Keratinocyte (primary cell): ENCODE measurements around the gene CKM. TPM values are rescaled to one million over a fixed set of nuclear protein-coding genes. Genes with fewer than 3 reads are reported as not detected.

ENCODE experiments used
- DNase-seq: peaks from one replicate; pipeline ENCODE4 v3.0.0-alpha.2; 2011; ENCODE audit warnings: low read depth, missing footprints, low spot score
- FAIRE-seq: peaks from 2 replicates; lab custom pipeline; 2011; peaks lifted over from hg19 to GRCh38; lab: Jason Lieb, UNC
- H2AFZ ChIP-seq: 2 replicates; pipeline ENCODE4 v1.6.0; 2012; ENCODE audit warnings: low read length, control low read depth, inconsistent platforms; ENCODE audit not compliant: control insufficient read depth
- H3K27ac ChIP-seq: 2 replicates; pipeline ENCODE4 v1.5.1; 2011; ENCODE audit warnings: low read length; ENCODE audit not compliant: control insufficient read depth, insufficient read depth
- H3K27me3 ChIP-seq: 3 replicates; pipeline ENCODE4 v1.6.0; 2011; ENCODE audit warnings: low read length; ENCODE audit not compliant: control insufficient read depth, insufficient read depth; ENCODE audit errors: extremely low read depth
- H3K36me3 ChIP-seq, 2 experiments: 2 replicates in 1 of 2; 3 replicates in 1 of 2; pipeline ENCODE4 v1.5.1; 2011; ENCODE audit warnings: low read length in 2 of 2, mild to moderate bottlenecking in 1 of 2; ENCODE audit not compliant: control insufficient read depth in 2 of 2, insufficient read depth in 2 of 2; ENCODE audit errors: extremely low read depth in 1 of 2
- H3K4me1 ChIP-seq: 3 replicates; pipeline ENCODE4 v1.5.1; 2011; ENCODE audit warnings: low read length; ENCODE audit not compliant: control insufficient read depth, insufficient read depth; ENCODE audit errors: extremely low read depth
- H3K4me2 ChIP-seq: 3 replicates; pipeline ENCODE4 v1.6.0; 2011; ENCODE audit warnings: low read depth, low read length; ENCODE audit not compliant: control insufficient read depth, insufficient read depth; ENCODE audit errors: extremely low read depth
- H3K4me3 ChIP-seq, 3 experiments: fragments of 200-600 bp in 1 of 3; sonication (generic) in 1 of 3; 2 replicates in 2 of 3; 3 replicates in 1 of 3; pipeline ENCODE4 v1.5.1; 2011 to 2016; ENCODE audit warnings: low read length in 3 of 3, mild to moderate bottlenecking in 3 of 3, control low read depth in 2 of 3, inconsistent platforms in 1 of 3, low read depth in 1 of 3, mixed read lengths in 1 of 3, mixed run types in 1 of 3, moderate library complexity in 1 of 3; ENCODE audit not compliant: control insufficient read depth in 2 of 3, insufficient read depth in 2 of 3; ENCODE audit errors: extremely low read depth in 1 of 3
- H3K79me2 ChIP-seq: 2 replicates; pipeline ENCODE4 v1.6.0; 2012; ENCODE audit warnings: low read length; ENCODE audit not compliant: control insufficient read depth, insufficient read depth
- H3K9ac ChIP-seq: 3 replicates; pipeline ENCODE4 v1.6.0; 2011; ENCODE audit warnings: low read length; ENCODE audit not compliant: control insufficient read depth, insufficient read depth; ENCODE audit errors: extremely low read depth
- H3K9me1 ChIP-seq: 3 replicates; pipeline ENCODE4 v1.6.0; 2011; ENCODE audit warnings: low read length; ENCODE audit not compliant: control insufficient read depth, insufficient read depth; ENCODE audit errors: extremely low read depth
- H3K9me3 ChIP-seq: 2 replicates; pipeline ENCODE4 v1.5.1; 2012; ENCODE audit warnings: low read depth, low read length; ENCODE audit not compliant: control insufficient read depth
- H4K20me1 ChIP-seq: 3 replicates; pipeline ENCODE4 v1.6.0; 2011; ENCODE audit warnings: low read length; ENCODE audit not compliant: control insufficient read depth, insufficient read depth; ENCODE audit errors: extremely low read depth
- EZH2 ChIP-seq: IDR thresholded peaks from one replicate; pipeline ENCODE4 v1.6.1; 2012; ENCODE audit warnings: inconsistent platforms, mild to moderate bottlenecking, low read length, moderate library complexity
- dilution Hi-C: fragments of 300-500 bp; cut with MboI; formaldehyde crosslinking; loops from one replicate; pipeline ENCODE4 v1.7.0; 2020; ENCODE audit warnings: low sequenced_read_pairs; ENCODE audit not compliant: extremely low pct_ligation_motif_present
- polyA plus RNA-seq, 5 experiments: library from polyadenylated mRNA; depleted of rRNA in 3 of 5; stranded (reverse) in 3 of 5; stranded (forward) in 1 of 5; unstranded in 1 of 5; fragments of >200 nt; gene quantifications; 1 replicate in 1 of 5; 2 replicates in 3 of 5; 3 replicates in 1 of 5; pipeline versions ENCODE4 v1.2.1 to v1.2.3, GENCODE V29; 2011 to 2012; ENCODE audit warnings: missing spikeins in 2 of 5, low read depth in 1 of 5, low replicate concordance in 1 of 5
- TF ChIP-seq, protein P1 (sequence below), 3 experiments: IDR thresholded peaks in 1 of 3; conservative IDR thresholded peaks in 1 of 3; optimal IDR thresholded peaks in 1 of 3; 2 replicates in 2 of 3; 3 replicates in 1 of 3; pipeline versions ENCODE3 to v1.5.1; 2011; ENCODE audit warnings: low read length in 3 of 3, mild to moderate bottlenecking in 3 of 3, moderate library complexity in 2 of 3, control low read depth in 1 of 3, inconsistent platforms in 1 of 3; ENCODE audit not compliant: insufficient read depth in 2 of 3; ENCODE audit errors: extremely low read depth in 1 of 3

Gene CKM
- polyA plus RNA-seq, 1 donor (not counting 4 experiments of a cell fraction or from before 2014, with no cell fraction given): not detected

- Histone ChIP-seq H3K9me3 (no peaks in the 10 kb centered on the region), H3K4me3 (no peak overlapping the region), H3K27ac (no peak overlapping the region), H3K4me1 (no peaks in the 10 kb centered on the region), H3K36me3 (peaks cover 17 to 30% of the 10 kb centered on the region in 2 experiments), H3K4me2 (no peak overlapping the region), H3K9ac (no peak overlapping the region), H2AFZ (no peak overlapping the region), H3K27me3 (no peaks in the 10 kb centered on the region), H3K79me2 (no peaks in the 10 kb centered on the region), H4K20me1 (no peaks in the 10 kb centered on the region), H3K9me1 (no peaks in the 10 kb centered on the region)
- TF ChIP-seq, protein P1, sequence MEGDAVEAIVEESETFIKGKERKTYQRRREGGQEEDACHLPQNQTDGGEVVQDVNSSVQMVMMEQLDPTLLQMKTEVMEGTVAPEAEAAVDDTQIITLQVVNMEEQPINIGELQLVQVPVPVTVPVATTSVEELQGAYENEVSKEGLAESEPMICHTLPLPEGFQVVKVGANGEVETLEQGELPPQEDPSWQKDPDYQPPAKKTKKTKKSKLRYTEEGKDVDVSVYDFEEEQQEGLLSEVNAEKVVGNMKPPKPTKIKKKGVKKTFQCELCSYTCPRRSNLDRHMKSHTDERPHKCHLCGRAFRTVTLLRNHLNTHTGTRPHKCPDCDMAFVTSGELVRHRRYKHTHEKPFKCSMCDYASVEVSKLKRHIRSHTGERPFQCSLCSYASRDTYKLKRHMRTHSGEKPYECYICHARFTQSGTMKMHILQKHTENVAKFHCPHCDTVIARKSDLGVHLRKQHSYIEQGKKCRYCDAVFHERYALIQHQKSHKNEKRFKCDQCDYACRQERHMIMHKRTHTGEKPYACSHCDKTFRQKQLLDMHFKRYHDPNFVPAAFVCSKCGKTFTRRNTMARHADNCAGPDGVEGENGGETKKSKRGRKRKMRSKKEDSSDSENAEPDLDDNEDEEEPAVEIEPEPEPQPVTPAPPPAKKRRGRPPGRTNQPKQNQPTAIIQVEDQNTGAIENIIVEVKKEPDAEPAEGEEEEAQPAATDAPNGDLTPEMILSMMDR (optimal IDR thresholded peaks at IDR 0.05 in 1 of 3, IDR thresholded peaks at IDR 0.05 in 1 of 3, conservative IDR thresholded peaks at IDR 0.05 in 1 of 3; ENCODE audit: extremely low read depth in 1 of 3, insufficient read depth in 2 of 3, low read length in 3 of 3): no peak
- no peak for TF ChIP-seq EZH2
- dilution Hi-C loops: no loop called here
- no peak for DNase-seq
- FAIRE-seq: no peak
Measured at GRCh38 chr19:45279587-45280192, 43.0 kb downstream of the CKM start.

DNA sequence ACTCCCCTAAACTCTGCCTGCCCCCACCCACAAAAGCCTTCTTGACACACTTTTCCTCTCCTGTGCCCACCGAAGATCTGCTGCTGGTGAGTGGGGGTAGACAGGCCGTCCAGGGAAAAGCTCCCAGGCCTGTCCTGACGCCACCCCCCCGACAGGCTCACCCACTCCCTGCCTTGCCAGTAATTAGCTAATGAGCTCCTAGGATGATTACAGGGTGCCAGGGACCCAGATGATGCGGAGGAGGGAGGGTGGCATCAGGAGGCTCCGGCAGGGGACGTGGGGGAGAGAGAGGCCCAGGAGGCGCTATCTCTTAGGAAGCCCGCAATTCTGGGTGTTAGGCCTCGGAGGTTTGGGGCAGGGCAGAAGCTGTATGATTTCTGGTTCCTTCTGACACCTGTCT is 44.6 kb downstream of the CKM start:
- Histone ChIP-seq H3K4me2 (no peak overlapping the region), H3K9me1 (no peaks in the 10 kb centered on the region), H2AFZ (no peak overlapping the region), H3K27me3 (no peaks in the 10 kb centered on the region), H3K9ac (no peak overlapping the region), H4K20me1 (no peaks in the 10 kb centered on the region), H3K4me3 (no peak overlapping the region), H3K27ac (no peak overlapping the region), H3K79me2 (no peaks in the 10 kb centered on the region), H3K36me3 (peaks cover 19 to 36% of the 10 kb centered on the region in 2 experiments), H3K4me1 (no peaks in the 10 kb centered on the region), H3K9me3 (no peaks in the 10 kb centered on the region)
- DNase-seq (no peak), FAIRE-seq (no peak)
- TF ChIP-seq, protein P1 (optimal IDR thresholded peaks at IDR 0.05 in 1 of 3, IDR thresholded peaks at IDR 0.05 in 1 of 3, conservative IDR thresholded peaks at IDR 0.05 in 1 of 3; ENCODE audit: extremely low read depth in 1 of 3, insufficient read depth in 2 of 3, low read length in 3 of 3): no peak
- TF ChIP-seq EZH2: no peak
- dilution Hi-C loops: no loop called here
